ENCODE measurements around the gene ANKLE2.

ANKLE2 gene

DNA sequence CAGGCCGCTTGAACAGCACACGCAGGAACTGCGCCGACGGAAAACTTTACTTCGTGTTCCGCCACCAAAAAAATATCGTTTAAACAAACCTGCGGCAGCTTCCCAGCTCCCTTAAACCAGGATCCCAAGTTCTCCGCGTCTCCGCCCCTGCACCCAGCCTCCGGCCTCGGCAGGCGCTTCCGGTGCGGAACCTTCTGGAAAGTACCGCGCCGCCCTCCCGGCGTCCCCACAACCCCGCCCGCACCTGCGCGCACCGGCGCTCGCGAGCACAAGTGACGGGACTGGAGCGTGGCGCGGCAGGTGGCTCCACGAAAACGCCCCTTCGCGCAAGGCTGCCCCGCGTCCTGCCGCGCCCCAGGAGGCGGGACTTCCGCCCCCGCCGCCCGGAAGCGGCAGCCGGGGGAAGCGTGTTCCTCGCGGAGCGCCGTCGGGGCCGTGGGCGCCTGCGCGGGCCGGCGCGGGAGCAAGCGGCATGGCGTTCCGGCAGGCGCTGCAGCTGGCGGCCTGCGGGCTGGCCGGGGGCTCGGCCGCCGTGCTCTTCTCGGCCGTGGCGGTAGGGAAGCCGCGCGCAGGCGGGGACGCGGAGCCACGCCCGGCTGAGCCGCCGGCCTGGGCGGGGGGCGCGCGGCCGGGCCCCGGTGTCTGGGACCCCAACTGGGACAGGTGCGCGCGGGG, 51.1 kb downstream of the ANKLE2 start, which contains the start of gene PGAM5:
Gene PGAM5, plus strand, starts transcription at position 438 of the 675 bp plus-strand sequence. Its CDS starts 35 bp downstream, at position 473.
- H3K27ac ChIP-seq (ENCODE audit: low read length) = peak within 1 kb of the TSS; percentile 73

DNA sequence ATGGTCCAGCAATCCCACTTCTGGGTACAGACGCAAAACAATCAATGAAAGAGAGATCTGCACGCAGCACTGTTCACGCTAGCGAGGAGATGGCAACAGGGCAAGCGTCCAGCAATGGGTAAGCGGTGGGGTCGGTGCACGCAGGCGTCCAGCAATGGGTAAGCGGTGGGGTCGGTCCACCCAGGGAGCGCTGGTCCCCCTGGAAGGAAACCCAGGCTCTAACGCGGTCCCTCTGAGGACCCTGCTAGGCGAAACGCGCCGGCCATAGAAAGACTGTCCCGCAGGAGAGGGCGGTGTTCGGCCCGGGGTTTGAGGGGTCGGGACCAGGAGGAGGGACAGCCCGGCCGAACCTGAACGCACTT, 51.6 kb downstream of the ANKLE2 start:
- Histone ChIP-seq H3K4me1 (ENCODE audit: low read length) (peaks cover 12% of the 10 kb centered on the region; the same call in 1 of the 2 replicates), H3K4me3 (ENCODE audit: low read length) (peak overlapping the region; percentile 90), H3K27me3 (ENCODE audit: low read depth, low read length) (no peaks in the 10 kb centered on the region), H3K4me2 (ENCODE audit: low read length) (peak overlapping the region; percentile 98), H3K9me3 (ENCODE audit: insufficient read depth, low read length) (peaks cover 3% of the 10 kb centered on the region; the same call in 1 of the 2 replicates), H2AFZ (ENCODE audit: low read depth, low read length) (peak overlapping the region; percentile 61), H3K79me2 (ENCODE audit: low read length) (peaks cover 51% of the 10 kb centered on the region), H3K9ac (ENCODE audit: low read length) (peak overlapping the region; percentile 81), H4K20me1 (ENCODE audit: insufficient read depth, low read length) (peaks cover 7% of the 10 kb centered on the region), H3K36me3 (replicated peaks; ENCODE audit: low read depth, low read length) (peaks cover 24% of the 10 kb centered on the region), H3K27ac (ENCODE audit: low read length) (peak overlapping the region; percentile 73)
- TF ChIP-seq, protein P1, sequence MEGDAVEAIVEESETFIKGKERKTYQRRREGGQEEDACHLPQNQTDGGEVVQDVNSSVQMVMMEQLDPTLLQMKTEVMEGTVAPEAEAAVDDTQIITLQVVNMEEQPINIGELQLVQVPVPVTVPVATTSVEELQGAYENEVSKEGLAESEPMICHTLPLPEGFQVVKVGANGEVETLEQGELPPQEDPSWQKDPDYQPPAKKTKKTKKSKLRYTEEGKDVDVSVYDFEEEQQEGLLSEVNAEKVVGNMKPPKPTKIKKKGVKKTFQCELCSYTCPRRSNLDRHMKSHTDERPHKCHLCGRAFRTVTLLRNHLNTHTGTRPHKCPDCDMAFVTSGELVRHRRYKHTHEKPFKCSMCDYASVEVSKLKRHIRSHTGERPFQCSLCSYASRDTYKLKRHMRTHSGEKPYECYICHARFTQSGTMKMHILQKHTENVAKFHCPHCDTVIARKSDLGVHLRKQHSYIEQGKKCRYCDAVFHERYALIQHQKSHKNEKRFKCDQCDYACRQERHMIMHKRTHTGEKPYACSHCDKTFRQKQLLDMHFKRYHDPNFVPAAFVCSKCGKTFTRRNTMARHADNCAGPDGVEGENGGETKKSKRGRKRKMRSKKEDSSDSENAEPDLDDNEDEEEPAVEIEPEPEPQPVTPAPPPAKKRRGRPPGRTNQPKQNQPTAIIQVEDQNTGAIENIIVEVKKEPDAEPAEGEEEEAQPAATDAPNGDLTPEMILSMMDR (IDR thresholded peaks at IDR 0.05; ENCODE audit: low read depth, low read length) = no peak
- no peak for TF ChIP-seq EZH2phosphoT487 (IDR thresholded peaks at IDR 0.05; ENCODE audit: low read depth)

More for the DNA sequence above, 51.1 kb downstream of the ANKLE2 start, which contains the start of gene PGAM5:
- Histone ChIP-seq H2AFZ (ENCODE audit: low read depth, low read length) (peak within 1 kb of the TSS; percentile 61), H3K4me1 (ENCODE audit: low read length) (peaks cover 12% of the 10 kb centered on the region; the same call in 1 of the 2 replicates), H3K79me2 (ENCODE audit: low read length) (peaks cover 53% of the 10 kb centered on the region), H3K9ac (ENCODE audit: low read length) (peak within 1 kb of the TSS; percentile 81), H4K20me1 (ENCODE audit: insufficient read depth, low read length) (peaks cover 7% of the 10 kb centered on the region), H3K4me3 (ENCODE audit: low read length) (peak within 1 kb of the TSS; percentile 90), H3K9me3 (ENCODE audit: insufficient read depth, low read length) (peaks cover 3% of the 10 kb centered on the region; the same call in 1 of the 2 replicates), H3K27me3 (ENCODE audit: low read depth, low read length) (no peaks in the 10 kb centered on the region), H3K36me3 (replicated peaks; ENCODE audit: low read depth, low read length) (peaks cover 25% of the 10 kb centered on the region), H3K4me2 (ENCODE audit: low read length) (peak within 1 kb of the TSS; percentile 98)
- TF ChIP-seq, protein P1 (IDR thresholded peaks at IDR 0.05; ENCODE audit: low read depth, low read length) = no peak
- TF ChIP-seq EZH2phosphoT487 (IDR thresholded peaks at IDR 0.05; ENCODE audit: low read depth) = no peak

DNA sequence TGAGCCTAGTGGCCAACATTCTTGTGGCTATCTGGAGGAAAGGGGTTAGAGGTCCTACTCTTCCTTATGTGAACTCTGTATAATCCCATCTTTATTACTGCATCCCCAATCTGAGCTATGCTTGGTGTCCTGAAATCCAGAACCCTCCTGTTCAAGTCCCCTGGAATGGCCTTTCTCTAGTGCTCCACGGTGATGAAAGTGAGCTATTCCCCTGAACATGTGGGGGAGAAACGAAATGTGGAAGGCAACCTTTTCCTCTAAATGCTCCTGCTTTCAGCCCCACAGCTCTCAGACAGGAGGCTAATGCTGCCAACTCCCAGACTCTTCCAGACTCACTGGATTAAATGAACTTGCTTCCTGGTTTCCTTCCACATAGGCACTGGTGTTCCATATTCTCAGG, 53.5 kb downstream of the ANKLE2 start:
- Histone ChIP-seq H3K4me2 (ENCODE audit: low read length) (no peak overlapping the region), H3K79me2 (ENCODE audit: low read length) (peaks cover 32% of the 10 kb centered on the region)
- TF ChIP-seq, protein P1 (IDR thresholded peaks at IDR 0.05; ENCODE audit: low read depth, low read length) = no peak
- TF ChIP-seq EZH2phosphoT487 (IDR thresholded peaks at IDR 0.05; ENCODE audit: low read depth) = no peak

DNA sequence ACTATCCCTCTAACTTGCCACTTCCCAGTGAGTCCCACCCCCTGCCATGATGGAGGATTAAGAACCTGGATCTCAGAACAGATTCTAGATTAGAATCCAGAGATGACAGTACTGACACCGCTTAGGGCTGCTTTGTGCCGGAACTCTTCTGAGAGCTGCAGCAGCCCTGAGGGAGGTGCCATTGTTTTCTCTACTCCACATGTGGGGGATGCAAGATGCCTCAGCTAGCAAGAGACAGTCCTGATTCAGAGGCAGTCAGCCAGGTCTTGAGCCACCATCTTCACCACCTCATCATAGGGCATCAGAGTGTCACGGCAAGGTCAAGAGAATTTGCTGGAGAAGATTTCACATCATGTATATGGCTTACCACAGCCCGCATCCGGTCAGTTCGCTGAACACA, 54.4 kb downstream of the ANKLE2 start:
- peaks cover 3% of the 10 kb centered on the region; the same call in 1 of the 2 replicates for H3K9me3 ChIP-seq (ENCODE audit: insufficient read depth, low read length)
- H3K9ac ChIP-seq (ENCODE audit: low read length) = no peak overlapping the region
- no peak overlapping the region for H3K4me2 ChIP-seq (ENCODE audit: low read length)
- TF ChIP-seq EZH2phosphoT487 (IDR thresholded peaks at IDR 0.05; ENCODE audit: low read depth) = no peak
- TF ChIP-seq, protein P1 (IDR thresholded peaks at IDR 0.05; ENCODE audit: low read depth, low read length) = no peak
- H3K79me2 ChIP-seq (ENCODE audit: low read length) = peaks cover 23% of the 10 kb centered on the region
- no peaks in the 10 kb centered on the region for H4K20me1 ChIP-seq (ENCODE audit: insufficient read depth, low read length)
- H2AFZ ChIP-seq (ENCODE audit: low read depth, low read length) = no peak overlapping the region
- peaks cover 10% of the 10 kb centered on the region for H3K36me3 ChIP-seq (replicated peaks; ENCODE audit: low read depth, low read length)
- H3K4me3 ChIP-seq (ENCODE audit: low read length) = no peak overlapping the region
- no peaks in the 10 kb centered on the region for H3K27me3 ChIP-seq (ENCODE audit: low read depth, low read length)
- peaks cover 12% of the 10 kb centered on the region; the same call in 1 of the 2 replicates for H3K4me1 ChIP-seq (ENCODE audit: low read length)
- no peak overlapping the region for H3K27ac ChIP-seq (ENCODE audit: low read length)

More for the DNA sequence above, 53.5 kb downstream of the ANKLE2 start:
- H3K27ac ChIP-seq (ENCODE audit: low read length) = no peak overlapping the region
- peaks cover 3% of the 10 kb centered on the region; the same call in 1 of the 2 replicates for H3K9me3 ChIP-seq (ENCODE audit: insufficient read depth, low read length)
- H3K36me3 ChIP-seq (replicated peaks; ENCODE audit: low read depth, low read length) = peaks cover 10% of the 10 kb centered on the region
- no peaks in the 10 kb centered on the region for H3K27me3 ChIP-seq (ENCODE audit: low read depth, low read length)
- no peak overlapping the region for H2AFZ ChIP-seq (ENCODE audit: low read depth, low read length)
- H4K20me1 ChIP-seq (ENCODE audit: insufficient read depth, low read length) = no peaks in the 10 kb centered on the region
- H3K4me1 ChIP-seq (ENCODE audit: low read length) = peaks cover 12% of the 10 kb centered on the region; the same call in 1 of the 2 replicates
- no peak overlapping the region for H3K4me3 ChIP-seq (ENCODE audit: low read length)
- no peak overlapping the region for H3K9ac ChIP-seq (ENCODE audit: low read length)

All from OCI-LY3 (cell line).